CD14-positive monocyte (primary cell): Measurements from ENCODE around the gene NCOA5. TPM values are rescaled to one million over a fixed set of nuclear protein-coding genes. Genes with fewer than 3 reads are reported as not detected.

Source experiments
- DNase-seq, 3 donors: peaks; one replicate each; pipeline ENCODE4 v3.0.0-alpha.2; 2011 to 2022
- H2AFZ ChIP-seq: 2 replicates; pipeline ENCODE4 v1.6.0; 2012; ENCODE audit warnings: mild to moderate bottlenecking, low read depth, low read length, inconsistent platforms; ENCODE audit not compliant: insufficient read depth, poor library complexity, severe bottlenecking
- H3K27ac ChIP-seq, 2 donors: 1 replicate in 1 of 2; 2 replicates in 1 of 2; pipeline ENCODE4 v1.5.1; 2012 to 2013; ENCODE audit warnings: low read length in 2 of 2, control low read depth in 1 of 2, inconsistent platforms in 1 of 2, low read depth in 1 of 2, mild to moderate bottlenecking in 1 of 2
- H3K27me3 ChIP-seq, 2 donors: one replicate each; pipeline versions ENCODE4 v1.6.0 to v1.6.1; 2011 to 2013; ENCODE audit warnings: low read length in 2 of 2; ENCODE audit not compliant: control insufficient read depth in 2 of 2, insufficient read depth in 2 of 2
- H3K36me3 ChIP-seq, 2 donors: replicated peaks in 1 of 2; 1 replicate in 1 of 2; 2 replicates in 1 of 2; pipeline versions ENCODE4 v1.5.1 to v1.6.1; 2012 to 2013; ENCODE audit warnings: low read length in 2 of 2, control low read depth in 1 of 2, inconsistent platforms in 1 of 2, mild to moderate bottlenecking in 1 of 2; ENCODE audit not compliant: insufficient read depth in 2 of 2, control insufficient read depth in 1 of 2
- H3K4me1 ChIP-seq, 2 donors: 1 replicate in 1 of 2; 2 replicates in 1 of 2; pipeline versions ENCODE4 v1.5.1 to v1.6.1; 2012 to 2013; ENCODE audit warnings: low read length in 2 of 2, control low read depth in 1 of 2, inconsistent platforms in 1 of 2, mild to moderate bottlenecking in 1 of 2, moderate library complexity in 1 of 2; ENCODE audit not compliant: insufficient read depth in 2 of 2, control insufficient read depth in 1 of 2
- H3K4me2 ChIP-seq: replicated peaks from 2 replicates; pipeline ENCODE3; 2012; ENCODE audit warnings: low read length, moderate library complexity, mild to moderate bottlenecking; ENCODE audit not compliant: poor library complexity, severe bottlenecking; ENCODE audit errors: extremely low read depth
- H3K4me3 ChIP-seq, 3 experiments: fragments of 200-600 bp in 1 of 3; sonication (generic) in 1 of 3; replicated peaks in 1 of 3; 1 replicate in 2 of 3; 2 replicates in 1 of 3; pipeline ENCODE4 v1.5.1; 2011 to 2013; ENCODE audit warnings: low read length in 3 of 3, mild to moderate bottlenecking in 3 of 3, control low read depth in 2 of 3, low read depth in 2 of 3, inconsistent platforms in 1 of 3, moderate library complexity in 1 of 3
- H3K79me2 ChIP-seq: 2 replicates; pipeline ENCODE4 v1.6.0; 2012; ENCODE audit warnings: mild to moderate bottlenecking, control low read depth, inconsistent platforms, low read length, moderate library complexity; ENCODE audit not compliant: insufficient read depth
- H3K9ac ChIP-seq: 2 replicates; pipeline ENCODE4 v1.6.0; 2017; ENCODE audit warnings: low read length, mild to moderate bottlenecking; ENCODE audit not compliant: insufficient read depth, poor library complexity, severe bottlenecking
- H3K9me3 ChIP-seq, 2 donors: replicated peaks in 1 of 2; 1 replicate in 1 of 2; 2 replicates in 1 of 2; pipeline versions ENCODE4 v1.5.1 to v1.6.1; 2012 to 2013; ENCODE audit warnings: low read length in 2 of 2, control low read depth in 1 of 2; ENCODE audit not compliant: control insufficient read depth in 1 of 2, insufficient read depth in 1 of 2
- H4K20me1 ChIP-seq: 2 replicates; pipeline ENCODE4 v1.6.0; 2012; ENCODE audit warnings: mild to moderate bottlenecking, low read length, control low read depth, moderate library complexity; ENCODE audit not compliant: insufficient read depth
- H3K27ac Mint-ChIP-seq, 7 donors: one replicate each; pipeline ENCODE4 v1.8.0; 2020; ENCODE audit warnings: mild to moderate bottlenecking in 7 of 7, mixed read lengths in 7 of 7, moderate library complexity in 6 of 7, inconsistent platforms in 2 of 7
- H3K27me3 Mint-ChIP-seq, 3 donors: one replicate each; pipeline ENCODE4 v1.8.0; 2021 to 2022; ENCODE audit warnings: low read depth in 3 of 3, mild to moderate bottlenecking in 3 of 3, mixed read lengths in 3 of 3, moderate library complexity in 3 of 3, inconsistent platforms in 1 of 3
- H3K36me3 Mint-ChIP-seq, 2 donors: one replicate each; pipeline ENCODE4 v1.8.0; 2020; ENCODE audit warnings: mixed read lengths in 2 of 2, inconsistent platforms in 1 of 2, mild to moderate bottlenecking in 1 of 2
- H3K4me1 Mint-ChIP-seq: one replicate; pipeline ENCODE4 v1.8.0; 2020; ENCODE audit warnings: mild to moderate bottlenecking, mixed read lengths
- H3K4me3 Mint-ChIP-seq, 2 donors: one replicate each; pipeline ENCODE4 v1.8.0; 2020; ENCODE audit warnings: mild to moderate bottlenecking in 2 of 2, mixed read lengths in 2 of 2, moderate library complexity in 1 of 2
- H3K9me3 Mint-ChIP-seq, 7 donors: one replicate each; pipeline ENCODE4 v1.8.0; 2020 to 2022; ENCODE audit warnings: mixed read lengths in 7 of 7, mild to moderate bottlenecking in 6 of 7, moderate library complexity in 6 of 7, inconsistent platforms in 2 of 7
- WGBS: methylation state at CpG from one replicate; pipeline ENCODE4 v1.1.5; 2013; ENCODE audit warnings: missing lambda C conversion rate; ENCODE audit not compliant: insufficient coverage; 5-methylcytosine and 5-hydroxymethylcytosine counted together
- intact Hi-C, 2 donors: fragments of 100-400 bp; cut with micrococcal nuclease; formaldehyde crosslinking; loops; one replicate each; pipeline versions ENCODE4 v1.15.0 to v1.15.1; 2023
- polyA plus RNA-seq, 3 donors: library from polyadenylated mRNA; depleted of rRNA in 1 of 3; unstranded in 2 of 3; stranded (reverse) in 1 of 3; fragments of 300-500 nt in 2 of 3; fragments of >200 nt in 1 of 3; fragmentation: Illumina TruSeq in 2 of 3; gene quantifications; 1 replicate in 2 of 3; 2 replicates in 1 of 3; pipeline ENCODE4 v1.2.3, GENCODE V29; 2012 to 2021
- TF ChIP-seq, protein P1 (sequence below): fragments of 200-600 bp; IDR thresholded peaks from one replicate; pipeline ENCODE4 v1.8.0; 2022; ENCODE audit warnings: antibody characterized with exemption, mild to moderate bottlenecking

NCOA5 gene
- polyA plus RNA-seq, 3 donors: 4.5 to 10.2 (median 6.0) TPM

DNA sequence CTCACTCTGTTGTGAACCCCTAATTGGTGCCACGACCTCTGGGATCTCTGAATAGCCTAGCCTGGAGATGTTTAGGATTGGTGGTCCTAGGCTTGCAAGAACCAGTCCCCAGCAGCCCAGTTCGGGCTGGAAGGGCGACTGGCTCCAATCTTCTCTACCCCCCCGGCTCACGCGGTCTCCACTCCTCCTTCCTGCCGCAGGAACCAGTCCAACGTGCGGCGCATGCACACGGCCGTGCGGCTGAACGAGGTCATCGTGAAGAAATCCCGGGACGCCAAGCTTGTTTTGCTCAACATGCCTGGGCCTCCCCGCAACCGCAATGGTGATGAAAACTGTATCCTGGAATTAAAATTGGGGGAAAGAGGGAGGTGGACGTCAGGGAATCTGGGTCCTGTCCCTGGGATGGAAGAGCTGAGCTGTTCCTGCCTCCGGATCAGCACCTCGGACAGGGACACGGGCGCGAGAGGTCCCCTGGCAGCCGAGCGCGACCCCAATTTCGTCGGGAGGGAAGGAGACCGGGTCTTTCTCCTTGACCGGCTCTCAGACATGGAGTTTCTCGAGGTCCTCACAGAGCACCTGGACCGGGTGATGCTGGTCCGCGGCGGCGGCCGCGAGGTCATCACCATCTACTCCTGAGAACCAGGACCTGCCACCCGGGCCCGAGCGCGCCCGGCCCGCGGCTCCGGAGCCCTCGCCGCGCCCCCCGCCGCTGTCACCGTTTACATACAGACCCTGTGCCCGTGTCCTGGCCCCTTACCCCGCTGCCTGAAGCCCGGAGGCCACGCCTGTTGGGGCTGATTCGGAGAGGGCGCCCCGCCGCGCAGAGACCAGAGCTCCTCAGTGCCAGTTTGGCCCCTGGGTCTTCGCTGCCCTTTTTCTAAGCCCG, 32.5 kb downstream of the NCOA5 start:
- WGBS: 9% methylated on average over 53 of the region's 65 CpGs
- no peak overlapping the region for H2AFZ ChIP-seq
- H3K9me3 ChIP-seq: peaks cover 0 to 4% of the 10 kb centered on the region in 2 donors
- Mint-ChIP-seq H3K9me3 (peaks cover 0 to 8% (median 0%) of the 10 kb centered on the region in 7 donors), H3K27ac (peak overlapping the region in 1 of 7 donors; percentile 66), H3K4me3 (peak overlapping the region in 1 of 2 donors; percentile 82), H3K36me3 (peaks cover 21 to 23% of the 10 kb centered on the region in 2 donors), H3K27me3 (peaks cover 34 to 54% (median 44%) of the 10 kb centered on the region in 3 donors), H3K4me1 (peaks cover 47% of the 10 kb centered on the region)
- intact Hi-C loops: no loop called here
- H3K36me3 ChIP-seq: peaks cover 13% of the 10 kb centered on the region in 2 donors
- DNase-seq: no peak
- H4K20me1 ChIP-seq: peaks cover 57% of the 10 kb centered on the region
- no peak overlapping the region for H3K9ac ChIP-seq
- no peak overlapping the region for H3K27ac ChIP-seq
- no peaks in the 10 kb centered on the region for H3K79me2 ChIP-seq
- peak overlapping the region in 1 of 3 experiments; percentile 78 for H3K4me3 ChIP-seq
- peaks cover 18 to 26% of the 10 kb centered on the region in 2 donors for H3K27me3 ChIP-seq
- peak overlapping the region; percentile 85 for H3K4me2 ChIP-seq
- TF ChIP-seq, protein P1, sequence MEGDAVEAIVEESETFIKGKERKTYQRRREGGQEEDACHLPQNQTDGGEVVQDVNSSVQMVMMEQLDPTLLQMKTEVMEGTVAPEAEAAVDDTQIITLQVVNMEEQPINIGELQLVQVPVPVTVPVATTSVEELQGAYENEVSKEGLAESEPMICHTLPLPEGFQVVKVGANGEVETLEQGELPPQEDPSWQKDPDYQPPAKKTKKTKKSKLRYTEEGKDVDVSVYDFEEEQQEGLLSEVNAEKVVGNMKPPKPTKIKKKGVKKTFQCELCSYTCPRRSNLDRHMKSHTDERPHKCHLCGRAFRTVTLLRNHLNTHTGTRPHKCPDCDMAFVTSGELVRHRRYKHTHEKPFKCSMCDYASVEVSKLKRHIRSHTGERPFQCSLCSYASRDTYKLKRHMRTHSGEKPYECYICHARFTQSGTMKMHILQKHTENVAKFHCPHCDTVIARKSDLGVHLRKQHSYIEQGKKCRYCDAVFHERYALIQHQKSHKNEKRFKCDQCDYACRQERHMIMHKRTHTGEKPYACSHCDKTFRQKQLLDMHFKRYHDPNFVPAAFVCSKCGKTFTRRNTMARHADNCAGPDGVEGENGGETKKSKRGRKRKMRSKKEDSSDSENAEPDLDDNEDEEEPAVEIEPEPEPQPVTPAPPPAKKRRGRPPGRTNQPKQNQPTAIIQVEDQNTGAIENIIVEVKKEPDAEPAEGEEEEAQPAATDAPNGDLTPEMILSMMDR: no peak
- peaks cover 38 to 50% of the 10 kb centered on the region in 2 donors for H3K4me1 ChIP-seq

DNA sequence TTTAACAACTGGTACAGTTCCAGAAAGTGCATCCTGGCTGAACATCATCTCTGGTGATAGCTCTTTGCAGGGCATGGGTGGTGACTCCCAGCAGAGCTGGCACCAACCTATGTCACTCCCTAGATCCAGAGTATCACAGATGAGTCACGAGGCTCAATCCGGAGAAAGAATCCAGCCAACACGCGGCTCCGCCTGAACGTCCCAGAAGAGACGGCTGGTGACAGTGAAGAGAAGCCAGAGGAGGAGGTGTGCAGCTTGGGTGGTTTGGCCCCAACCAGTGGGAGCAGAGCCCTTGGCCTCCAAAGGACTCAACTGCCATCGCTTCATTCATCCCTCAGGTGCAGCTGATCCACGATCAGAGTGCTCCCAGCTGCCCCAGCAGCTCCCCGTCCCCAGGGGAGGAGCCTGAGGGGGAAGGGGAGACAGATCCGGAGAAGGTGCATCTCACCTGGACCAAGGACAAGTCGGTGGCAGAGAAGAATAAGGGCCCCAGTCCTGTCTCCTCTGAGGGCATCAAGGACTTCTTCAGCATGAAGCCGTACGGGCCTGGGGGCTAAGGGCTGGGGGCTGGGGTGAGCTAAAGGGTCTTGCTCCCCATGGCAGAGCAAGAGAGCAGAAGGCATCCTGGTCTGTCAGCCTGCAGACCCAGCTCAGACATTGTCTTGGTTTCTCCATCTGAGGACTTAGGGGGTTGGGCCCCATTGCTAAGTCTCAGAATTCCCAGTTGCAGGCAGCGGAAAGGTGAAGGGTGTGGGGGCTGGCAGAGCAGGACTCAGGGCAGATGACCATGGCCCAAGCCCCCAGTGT, 33.5 kb downstream of the NCOA5 start:
- Histone ChIP-seq H3K4me1 (peaks cover 32 to 40% of the 10 kb centered on the region in 2 donors), H3K4me3 (no peak overlapping the region), H3K4me2 (no peak overlapping the region), H3K27ac (no peak overlapping the region), H3K36me3 (peaks cover 3 to 4% of the 10 kb centered on the region in 2 donors), H3K9me3 (peaks cover 0 to 4% of the 10 kb centered on the region in 2 donors), H2AFZ (no peak overlapping the region), H4K20me1 (peaks cover 47% of the 10 kb centered on the region), H3K27me3 (peaks cover 18 to 26% of the 10 kb centered on the region in 2 donors), H3K79me2 (no peaks in the 10 kb centered on the region), H3K9ac (no peak overlapping the region)
- Mint-ChIP-seq H3K36me3 (peaks cover 11 to 13% of the 10 kb centered on the region in 2 donors), H3K4me3 (peak overlapping the region in 1 of 2 donors; percentile 82), H3K27me3 (peaks cover 35 to 56% (median 44%) of the 10 kb centered on the region in 3 donors), H3K9me3 (peaks cover 0 to 8% (median 0%) of the 10 kb centered on the region in 7 donors), H3K27ac (no peak overlapping the region), H3K4me1 (peaks cover 37% of the 10 kb centered on the region)
- 87% methylated on average over 12 of the region's 15 CpGs for WGBS
- intact Hi-C loops: no loop called here
- no peak for DNase-seq
- TF ChIP-seq, protein P1: no peak
